Measurements from ENCODE around the gene CAPZB.
"Not testable (repeated sequence)": the region's sequence is repeated elsewhere in the genome, so short reads cannot be mapped to it uniquely, and the experiment has no call there.

The CAPZB gene

DNA sequence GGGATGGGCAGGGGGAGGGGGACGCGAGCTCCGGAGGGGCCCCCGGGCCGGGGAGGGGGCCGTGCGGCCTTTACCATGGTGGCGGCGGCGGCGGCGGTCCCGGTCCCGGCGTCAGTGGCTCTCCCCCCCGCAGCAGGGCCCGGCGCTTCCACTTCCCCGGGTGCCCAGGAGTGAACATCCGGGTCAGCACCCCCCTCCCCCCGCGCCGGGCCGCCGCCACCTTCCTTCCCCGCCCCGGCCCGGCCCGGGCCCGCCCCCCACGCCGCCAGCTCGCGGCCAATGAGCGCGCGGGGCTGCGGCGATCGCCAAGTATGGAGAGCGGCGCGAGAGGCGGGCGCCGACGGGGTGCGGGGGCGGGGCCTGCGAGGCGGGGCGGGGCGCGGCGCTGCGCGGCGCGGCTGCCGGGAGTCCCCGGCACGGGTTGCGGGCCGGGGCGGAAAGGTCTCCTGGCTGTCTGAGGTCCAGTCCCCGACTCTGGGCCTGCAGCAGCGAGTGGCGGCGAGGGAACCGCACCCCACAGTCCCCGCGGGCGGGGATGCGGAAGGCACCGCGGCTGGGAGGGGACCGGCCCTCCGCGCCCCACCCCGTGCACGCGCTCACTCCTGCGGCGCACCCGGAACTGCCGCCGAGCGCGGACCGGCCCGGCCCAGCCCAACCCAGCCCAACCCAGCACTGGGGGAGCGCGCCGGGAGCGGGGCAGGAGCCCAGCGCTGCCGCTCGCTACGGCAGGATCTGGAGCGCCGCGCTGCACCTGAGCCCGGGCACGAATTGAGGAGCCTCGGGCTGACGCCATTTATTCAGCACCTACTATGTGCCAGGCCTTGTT is at the start of gene CAPZB:
Gene CAPZB (minus strand): TSS at position 178 of the 826 bp plus-strand sequence. CDS start 101 bp downstream, at position 77.
- peak; percentile 77 to 95 for DNase-seq (ENCODE audit: extremely low read depth in 1 of 2, low read depth in 1 of 2)

DNA sequence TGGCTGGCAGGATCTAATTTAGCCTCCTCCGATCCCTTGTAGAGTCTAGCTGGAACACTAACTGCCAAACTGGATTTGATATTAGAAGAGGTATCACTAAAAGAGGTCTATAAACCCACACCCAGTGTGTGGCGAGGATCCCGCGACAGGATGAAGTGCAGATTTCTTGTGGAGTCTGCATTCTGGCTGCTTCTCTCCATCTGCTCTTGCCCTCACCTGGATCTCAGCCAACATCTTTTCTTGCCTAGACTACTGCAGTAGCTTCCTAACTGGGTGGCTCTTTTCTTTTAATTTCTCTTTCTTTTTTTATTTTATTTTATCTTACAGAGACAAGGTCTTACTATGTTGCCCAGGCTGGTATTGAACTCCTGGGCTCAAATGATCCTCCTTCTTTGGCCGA is 48.9 kb upstream of the CAPZB start:
- DNase-seq (ENCODE audit: extremely low read depth in 1 of 2, low read depth in 1 of 2) = no peak

DNA sequence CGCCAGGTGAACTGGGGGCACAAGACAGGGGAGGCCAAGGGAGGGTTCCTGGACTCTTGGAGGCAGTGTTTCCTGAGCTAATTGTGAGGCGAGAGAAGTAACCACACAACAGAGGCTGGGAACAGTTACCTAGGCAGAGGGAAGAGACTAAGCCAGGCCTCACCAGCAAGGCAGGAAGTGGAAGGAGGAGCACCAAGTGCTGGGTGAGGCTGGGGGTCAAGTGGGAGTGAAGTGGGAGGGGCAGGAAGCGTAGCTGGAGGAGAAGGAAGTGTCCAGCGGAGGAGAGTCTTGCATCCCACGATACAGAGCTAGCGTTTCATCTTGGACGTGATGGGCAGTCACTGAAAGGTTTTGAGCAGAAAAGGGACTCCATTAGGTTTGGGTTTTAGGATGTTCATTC is 48.3 kb upstream of the CAPZB start:
- DNase-seq (ENCODE audit: extremely low read depth in 1 of 2, low read depth in 1 of 2) = no peak

- DNase-seq (ENCODE audit: extremely low read depth in 1 of 2, low read depth in 1 of 2) = no peak
Observed at GRCh38 chr1:19532519-19532918, 47.2 kb upstream of the CAPZB start.

- DNase-seq (ENCODE audit: extremely low read depth in 1 of 2, low read depth in 1 of 2) = no peak
Observed at GRCh38 chr1:19529664-19530063, 44.3 kb upstream of the CAPZB start.

GRCh38 chr1:19528438-19528837 is 43.1 kb upstream of the CAPZB start:
- no peak for DNase-seq (ENCODE audit: extremely low read depth in 1 of 2, low read depth in 1 of 2)

GRCh38 chr1:19525607-19526545 is 40.5 kb upstream of the CAPZB start:
- DNase-seq (ENCODE audit: extremely low read depth in 1 of 2, low read depth in 1 of 2) = no peak

DNA sequence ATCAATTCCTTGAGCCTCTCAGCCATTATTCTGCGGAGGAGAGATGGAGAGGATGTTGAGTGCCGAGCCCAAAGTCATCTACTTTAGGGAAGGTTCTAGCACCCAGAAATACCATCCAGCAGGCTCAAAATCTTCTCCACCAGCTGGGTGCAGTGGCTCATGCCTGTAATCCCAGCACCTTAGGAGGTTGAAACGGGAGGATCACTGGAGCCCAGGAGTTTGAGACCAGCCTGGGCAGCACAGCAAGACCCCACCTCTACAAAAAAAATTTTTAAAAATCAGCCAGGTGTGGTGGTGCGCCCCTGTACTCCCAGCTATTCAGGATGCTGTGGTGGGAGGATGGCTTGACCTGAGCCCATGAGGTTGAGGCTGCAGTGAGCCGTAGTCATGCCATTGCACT is 39.5 kb upstream of the CAPZB start:
- no peak for DNase-seq (ENCODE audit: extremely low read depth in 1 of 2, low read depth in 1 of 2)

DNA sequence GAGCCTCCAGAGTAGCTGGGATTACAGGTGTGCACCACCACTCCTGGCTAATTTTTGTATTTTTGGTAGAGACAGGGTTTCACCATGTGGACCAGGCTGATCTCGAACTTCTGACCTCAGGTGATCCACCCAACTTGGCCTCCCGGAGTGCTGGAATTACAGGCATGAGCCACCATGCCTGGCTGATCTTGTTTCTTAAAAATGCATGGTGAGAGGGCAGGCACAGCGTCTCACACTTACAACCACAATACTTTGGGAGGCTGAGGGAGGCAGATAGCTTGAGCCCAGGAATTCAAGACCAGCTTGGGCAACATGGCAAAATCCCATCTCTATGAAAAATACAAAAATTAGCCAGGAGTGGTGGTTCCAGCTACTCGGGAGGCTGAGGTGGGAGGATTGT is 37.2 kb upstream of the CAPZB start:
- DNase-seq (ENCODE audit: extremely low read depth in 1 of 2, low read depth in 1 of 2) = not testable (repeated sequence)

- no peak for DNase-seq (ENCODE audit: extremely low read depth in 1 of 2, low read depth in 1 of 2)
Observed at GRCh38 chr1:19521411-19521810, 36.1 kb upstream of the CAPZB start.

DNA sequence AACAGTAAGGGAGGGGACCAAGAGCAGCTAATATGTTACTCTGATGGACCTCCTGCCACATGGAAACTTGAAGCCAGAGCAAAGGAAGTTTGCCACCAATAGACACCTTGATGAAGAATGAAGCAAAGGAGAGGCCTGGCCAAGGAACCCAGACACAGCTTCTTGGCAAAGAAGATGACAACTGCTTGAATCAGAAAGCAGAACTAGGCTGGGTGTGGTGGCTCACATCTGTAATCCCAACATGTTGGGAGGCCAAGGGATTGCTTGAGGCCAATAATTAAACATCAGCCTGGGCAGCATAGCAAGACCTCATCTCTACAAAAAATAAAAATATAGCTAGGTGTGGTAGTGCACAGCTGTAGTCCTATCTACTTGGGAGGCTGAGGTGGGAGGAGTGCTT is 31.7 kb upstream of the CAPZB start:
- no peak for DNase-seq (ENCODE audit: extremely low read depth in 1 of 2, low read depth in 1 of 2)

DNA sequence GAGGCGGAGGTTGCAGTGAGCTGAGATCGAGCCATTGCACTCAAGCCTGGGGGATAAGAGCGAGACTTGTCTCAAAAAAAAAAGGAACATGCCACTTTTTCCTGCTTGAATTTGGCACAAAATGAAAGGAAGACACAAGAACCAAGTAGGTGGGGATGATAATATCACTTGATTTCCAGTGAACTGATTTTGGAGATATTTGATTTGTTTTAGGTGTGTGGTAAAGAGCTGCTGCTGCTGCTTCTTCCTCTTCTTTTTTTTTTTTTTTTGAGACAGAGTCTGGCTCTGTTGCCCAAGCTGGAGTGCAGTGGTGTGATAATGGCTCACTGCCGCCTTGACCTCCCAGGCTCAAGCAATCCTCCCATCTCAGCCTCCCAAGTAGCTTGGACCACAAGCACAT is 29.9 kb upstream of the CAPZB start:
- DNase-seq (ENCODE audit: extremely low read depth in 1 of 2, low read depth in 1 of 2) = no peak

DNA sequence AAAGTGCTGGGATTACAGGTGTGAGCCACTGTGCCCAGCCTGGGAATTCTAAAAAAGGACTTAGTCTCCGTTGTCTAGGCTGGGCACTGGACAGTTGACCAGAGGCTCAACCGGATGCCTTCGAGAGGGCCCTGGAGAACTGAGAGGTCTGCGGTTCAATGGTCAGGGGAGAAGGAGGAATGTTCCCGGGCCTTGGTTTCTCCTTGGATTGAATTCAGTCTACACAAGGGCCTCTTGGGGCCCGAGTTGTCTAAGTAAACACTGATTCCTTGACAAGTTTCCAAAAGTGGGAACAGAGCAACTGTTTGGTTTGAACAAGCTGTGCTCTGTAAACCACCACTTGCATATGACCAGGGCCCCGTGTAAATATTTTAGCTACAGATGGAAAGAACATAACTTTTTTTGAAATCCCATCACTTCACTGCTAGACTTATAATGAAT is 29.1 kb upstream of the CAPZB start:
- no peak for DNase-seq (ENCODE audit: extremely low read depth in 1 of 2, low read depth in 1 of 2)

- no peak for DNase-seq (ENCODE audit: extremely low read depth in 1 of 2, low read depth in 1 of 2)
Observed at GRCh38 chr1:19512545-19512944, 27.2 kb upstream of the CAPZB start.

DNA sequence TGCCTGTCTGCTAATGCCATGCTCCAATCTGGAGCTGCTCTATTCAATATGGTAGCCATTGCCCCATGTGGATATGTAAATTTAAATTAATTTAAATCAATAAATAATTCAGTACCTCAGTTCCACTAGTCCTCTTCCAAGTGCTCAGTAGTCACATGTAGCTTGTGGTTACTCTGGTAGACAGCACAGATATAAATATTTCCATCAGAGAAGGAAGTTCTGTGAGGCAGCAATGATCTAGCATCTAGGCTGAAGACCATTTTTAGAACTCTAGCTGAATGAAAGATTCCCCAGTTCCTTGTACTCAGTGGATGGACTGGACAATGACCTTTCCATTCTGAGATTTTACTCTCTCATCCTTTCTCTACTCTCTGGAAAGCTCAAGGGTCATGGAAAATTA is 25.8 kb upstream of the CAPZB start:
- DNase-seq (ENCODE audit: extremely low read depth in 1 of 2, low read depth in 1 of 2) = no peak

DNA sequence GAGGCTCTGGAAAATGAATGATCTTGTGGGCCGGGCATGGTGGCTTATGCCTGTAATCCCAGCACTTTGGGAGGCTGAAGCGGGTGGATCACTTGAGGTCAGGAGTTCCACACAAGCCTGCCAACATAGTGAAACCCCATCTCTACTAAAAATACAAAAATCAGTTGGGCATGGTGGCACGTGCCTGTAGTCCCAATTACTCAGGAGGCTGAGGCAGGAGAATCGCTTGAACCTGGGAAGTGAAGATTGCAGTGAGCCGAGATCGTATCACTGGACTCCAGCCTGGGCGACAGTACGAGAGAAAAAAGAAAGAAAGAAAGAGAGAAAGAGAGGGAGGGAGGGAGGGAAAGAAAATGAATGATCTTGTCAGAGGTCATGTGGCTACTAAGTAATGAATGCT is 24.3 kb upstream of the CAPZB start:
- DNase-seq (ENCODE audit: extremely low read depth in 1 of 2, low read depth in 1 of 2) = not testable (repeated sequence)

GRCh38 chr1:19507516-19507915 is 22.2 kb upstream of the CAPZB start:
- no peak for DNase-seq (ENCODE audit: extremely low read depth in 1 of 2, low read depth in 1 of 2)

- no peak for DNase-seq (ENCODE audit: extremely low read depth in 1 of 2, low read depth in 1 of 2)
Observed at GRCh38 chr1:19505693-19506457, 20.5 kb upstream of the CAPZB start.

GRCh38 chr1:19504796-19505692 is 19.7 kb upstream of the CAPZB start:
- no peak for DNase-seq (ENCODE audit: extremely low read depth in 1 of 2, low read depth in 1 of 2)

- not testable (repeated sequence) for DNase-seq (ENCODE audit: extremely low read depth in 1 of 2, low read depth in 1 of 2)
Observed at GRCh38 chr1:19502284-19502683, 16.9 kb upstream of the CAPZB start.
